ENCODE measurements around the gene ERICH3.

GRCh38 chr1:74530892-74531291, 142.7 kb downstream of the ERICH3 start:
- no peak for TF ChIP-seq CTCF (IDR thresholded peaks at IDR 0.05; ENCODE audit: low read depth, low read length, poor library complexity, severe bottlenecking)
- no peak for TF ChIP-seq EZH2phosphoT487 (IDR thresholded peaks at IDR 0.05; ENCODE audit: borderline replicate concordance, low read length)
